Endothelial cell of umbilical vein (primary cell): ENCODE measurements around the gene DIAPH3. TPM values are rescaled to one million over a fixed set of nuclear protein-coding genes. Genes with fewer than 3 reads are reported as not detected.

ENCODE experiments used
- BruUV-seq: library from RNA; stranded (reverse); fragments of 400-500 nt; replicated peaks from 2 replicates; lab custom pipeline; 2021; lab: Mats Ljungman, UMichigan
- CTCF ChIA-PET: fragments of 300-600, 350-600 bp; sonication (Branson Sonifier 250); formaldehyde crosslinking; loops from one replicate; lab custom pipeline; 2021; ENCODE audit warnings: antibody characterized with exemption, inconsistent platforms; lab: Charles Lee
- POLR2A ChIA-PET: fragments of 300-600, 350-600 bp; sonication (Branson Sonifier 250); formaldehyde crosslinking; loops from one replicate; lab custom pipeline; 2021; ENCODE audit warnings: antibody characterized with exemption, inconsistent platforms; lab: Charles Lee
- DNase-seq: peaks from one replicate; pipeline ENCODE4 v3.0.0-alpha.2; 2011; ENCODE audit warnings: low read depth, low spot score
- FAIRE-seq: peaks from 2 replicates; lab custom pipeline; 2011; peaks lifted over from hg19 to GRCh38; lab: Jason Lieb, UNC
- H2AFZ ChIP-seq: 2 replicates; pipeline ENCODE4 v1.6.0; 2012; ENCODE audit warnings: low read depth, low read length, control low read depth, inconsistent platforms
- H3K27ac ChIP-seq: 2 replicates; pipeline ENCODE4 v1.5.1; 2011; ENCODE audit warnings: low read depth, mild to moderate bottlenecking, control low read depth, low read length, moderate library complexity; ENCODE audit not compliant: insufficient read depth
- H3K27me3 ChIP-seq, 2 experiments: 2 replicates each; pipeline versions ENCODE4 v1.6.0 to v1.6.1; 2011; ENCODE audit warnings: low read length in 2 of 2, mixed read lengths in 1 of 2; ENCODE audit not compliant: control insufficient read depth in 2 of 2, insufficient read depth in 2 of 2
- H3K36me3 ChIP-seq, 2 experiments: 2 replicates in 1 of 2; 3 replicates in 1 of 2; pipeline ENCODE4 v1.5.1; 2011; ENCODE audit warnings: low read length in 2 of 2, mild to moderate bottlenecking in 1 of 2, moderate library complexity in 1 of 2; ENCODE audit not compliant: control insufficient read depth in 2 of 2, insufficient read depth in 2 of 2; ENCODE audit errors: extremely low read depth in 1 of 2
- H3K4me1 ChIP-seq: 3 replicates; pipeline ENCODE4 v1.5.1; 2011; ENCODE audit warnings: mild to moderate bottlenecking, low read length; ENCODE audit not compliant: control insufficient read depth, insufficient read depth; ENCODE audit errors: extremely low read depth
- H3K4me2 ChIP-seq: 2 replicates; pipeline ENCODE4 v1.6.1; 2011; ENCODE audit warnings: low read length, control low read depth, mixed read lengths; ENCODE audit not compliant: insufficient read depth
- H3K4me3 ChIP-seq, 3 experiments: fragments of 200-600 bp in 1 of 3; sonication (generic), shearing (Covaris generic) in 1 of 3; replicated peaks in 1 of 3; 2 replicates each; pipeline ENCODE4 v1.5.1; 2011 to 2016; ENCODE audit warnings: control low read depth in 3 of 3, low read length in 3 of 3, mild to moderate bottlenecking in 2 of 3, inconsistent platforms in 1 of 3, low read depth in 1 of 3, moderate library complexity in 1 of 3; ENCODE audit not compliant: insufficient read depth in 1 of 3
- H3K79me2 ChIP-seq: 2 replicates; pipeline ENCODE4 v1.6.0; 2012; ENCODE audit warnings: low read length, inconsistent platforms; ENCODE audit not compliant: control insufficient read depth, insufficient read depth
- H3K9ac ChIP-seq: replicated peaks from 2 replicates; pipeline ENCODE3; 2011; ENCODE audit warnings: low read length, control low read depth; ENCODE audit not compliant: insufficient read depth; ENCODE audit errors: extremely low read depth
- H3K9me1 ChIP-seq: replicated peaks from 3 replicates; pipeline ENCODE4 v1.6.0; 2011; ENCODE audit warnings: mild to moderate bottlenecking, low read length; ENCODE audit not compliant: control insufficient read depth, insufficient read depth; ENCODE audit errors: extremely low read depth
- H3K9me3 ChIP-seq: replicated peaks from 2 replicates; pipeline ENCODE4 v1.5.1; 2012; ENCODE audit warnings: low read length, inconsistent platforms; ENCODE audit not compliant: control insufficient read depth, insufficient read depth
- H4K20me1 ChIP-seq: replicated peaks from 2 replicates; pipeline ENCODE3; 2011; ENCODE audit warnings: mild to moderate bottlenecking, low read length; ENCODE audit not compliant: control insufficient read depth, insufficient read depth; ENCODE audit errors: extremely low read depth
- EZH2 ChIP-seq: IDR thresholded peaks from 2 replicates; pipeline ENCODE4 v1.6.1; 2012; ENCODE audit warnings: borderline replicate concordance, low read depth, mild to moderate bottlenecking, moderate library complexity, low read length, inconsistent platforms; ENCODE audit not compliant: severe bottlenecking
- FOS ChIP-seq: IDR thresholded peaks from 2 replicates; pipeline ENCODE4 v1.6.1; 2011; ENCODE audit warnings: mild to moderate bottlenecking, low read length, moderate library complexity, borderline replicate concordance; ENCODE audit not compliant: insufficient read depth
- GATA2 ChIP-seq: IDR thresholded peaks from 2 replicates; pipeline ENCODE4 v1.7.0; 2011; ENCODE audit warnings: low read depth, mild to moderate bottlenecking, moderate library complexity, mixed read lengths, low read length; ENCODE audit not compliant: insufficient read length, insufficient read depth
- JUN ChIP-seq: IDR thresholded peaks from 2 replicates; pipeline ENCODE4 v1.6.1; 2011; ENCODE audit warnings: borderline replicate concordance, low read depth; ENCODE audit not compliant: insufficient read length, insufficient read depth
- MAX ChIP-seq: IDR thresholded peaks from 2 replicates; pipeline ENCODE4 v1.6.1; 2011; ENCODE audit not compliant: insufficient read depth, insufficient read length
- MYC ChIP-seq: IDR thresholded peaks from one replicate; pipeline ENCODE4 v1.6.1; 2011; ENCODE audit warnings: mild to moderate bottlenecking, low read depth, low read length
- POLR2AphosphoS5 ChIP-seq: IDR thresholded peaks from 2 replicates; pipeline ENCODE4 v1.6.1; 2012; ENCODE audit warnings: low read depth, mild to moderate bottlenecking, control low read depth, low read length, moderate library complexity; ENCODE audit not compliant: insufficient read depth
- dilution Hi-C: fragments of 300-500 bp; cut with MboI; formaldehyde crosslinking; loops from one replicate; pipeline ENCODE4 v1.15.0; 2019; ENCODE audit warnings: low sequenced_read_pairs; ENCODE audit not compliant: extremely low pct_ligation_motif_present
- intact Hi-C: fragments of 100-400 bp; cut with micrococcal nuclease; formaldehyde crosslinking; loops from one replicate; pipeline ENCODE4 v1.10.0; 2022
- polyA plus RNA-seq, 4 experiments: library from polyadenylated mRNA; depleted of rRNA in 3 of 4; stranded (reverse) in 3 of 4; unstranded in 1 of 4; fragments of >200 nt; gene quantifications; 2 replicates each; pipeline versions ENCODE4 v1.2.1 to v1.2.3, GENCODE V29; 2011 to 2012; ENCODE audit warnings: missing spikeins in 1 of 4
- total RNA-seq: library from RNA; stranded (reverse); gene quantifications from 2 replicates; pipeline ENCODE4 v1.2.3, GENCODE V29; 2021
- TF ChIP-seq, protein P1 (sequence below), 2 donors: IDR thresholded peaks; 1 replicate in 1 of 2; 2 replicates in 1 of 2; pipeline ENCODE4 v1.5.1; 2011; ENCODE audit warnings: low read length in 2 of 2, mild to moderate bottlenecking in 2 of 2, moderate library complexity in 2 of 2, control low read depth in 1 of 2, inconsistent platforms in 1 of 2, low read depth in 1 of 2; ENCODE audit not compliant: insufficient read depth in 1 of 2; ENCODE audit errors: extremely low read depth in 1 of 2

Gene DIAPH3
- total and polyA plus RNA-seq, 2 donors (not counting 3 experiments of a cell fraction or from before 2014, with no cell fraction given): 9.9 to 44.0 TPM

- Histone ChIP-seq H3K79me2 (peaks cover 97% of the 10 kb centered on the region), H3K36me3 (no peaks in the 10 kb centered on the region), H3K9me3 (no peaks in the 10 kb centered on the region), H3K9me1 (peaks cover 2% of the 10 kb centered on the region), H3K9ac (no peak overlapping the region), H3K4me3 (peak overlapping the region in 1 of 3 experiments; percentile 45), H3K4me1 (peaks cover 24% of the 10 kb centered on the region), H3K27ac (no peak overlapping the region), H3K27me3 (no peaks in the 10 kb centered on the region), H4K20me1 (no peaks in the 10 kb centered on the region), H2AFZ (peak overlapping the region; percentile 44), H3K4me2 (peak overlapping the region; percentile 75)
- BruUV-seq: no TSS peak
- intact Hi-C loops: no loop called here
- CTCF ChIA-PET: interaction anchor here (0.8 kb wide), 1 partner anchor 9 kb away, joined by 4 read pairs; no protein-coding TSS in a partner anchor
- POLR2A ChIA-PET: no interaction called here
- TF ChIP-seq EZH2 (no peak), MAX (no peak), FOS (no peak), POLR2AphosphoS5 (no peak)
- FAIRE-seq: no peak
- dilution Hi-C loops: no loop called here
- DNase-seq: peak; percentile 81
Measured at GRCh38 chr13:60148918-60149317, 14.8 kb downstream of the DIAPH3 start.

DNA sequence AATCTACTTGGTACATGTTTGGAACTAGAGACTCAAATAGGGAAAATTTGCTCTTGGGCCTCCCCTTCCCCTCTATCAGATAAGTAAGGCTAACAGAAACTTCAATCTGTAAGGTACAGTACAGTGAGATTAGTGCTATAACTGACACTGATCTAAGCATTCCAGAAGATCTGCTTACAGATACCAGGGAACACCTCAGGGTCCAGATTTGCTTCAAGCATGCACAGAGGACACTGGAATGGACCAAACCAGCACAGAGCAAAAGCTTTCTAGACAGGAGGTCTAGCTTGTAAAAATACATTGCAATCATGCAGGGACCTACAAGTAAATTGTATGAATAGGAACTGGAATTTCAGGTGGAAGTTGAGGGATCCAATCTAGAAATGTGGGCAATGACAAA lies 16.4 kb downstream of the DIAPH3 start:
- no peaks in the 10 kb centered on the region for H4K20me1 ChIP-seq
- no peaks in the 10 kb centered on the region for H3K27me3 ChIP-seq
- H3K36me3 ChIP-seq: no peaks in the 10 kb centered on the region
- DNase-seq (no peak), FAIRE-seq (no peak)
- no peak overlapping the region for H2AFZ ChIP-seq
- ChIA-PET POLR2A (no interaction called here), CTCF (interaction anchor here (2.8 kb wide), 1 partner anchor 9 kb away, joined by 10 read pairs; no protein-coding TSS in a partner anchor)
- H3K4me3 ChIP-seq: no peak overlapping the region
- TF ChIP-seq MYC: no peak
- TF ChIP-seq MAX: no peak
- TF ChIP-seq FOS: no peak
- no peak for TF ChIP-seq JUN
- TF ChIP-seq, protein P1, sequence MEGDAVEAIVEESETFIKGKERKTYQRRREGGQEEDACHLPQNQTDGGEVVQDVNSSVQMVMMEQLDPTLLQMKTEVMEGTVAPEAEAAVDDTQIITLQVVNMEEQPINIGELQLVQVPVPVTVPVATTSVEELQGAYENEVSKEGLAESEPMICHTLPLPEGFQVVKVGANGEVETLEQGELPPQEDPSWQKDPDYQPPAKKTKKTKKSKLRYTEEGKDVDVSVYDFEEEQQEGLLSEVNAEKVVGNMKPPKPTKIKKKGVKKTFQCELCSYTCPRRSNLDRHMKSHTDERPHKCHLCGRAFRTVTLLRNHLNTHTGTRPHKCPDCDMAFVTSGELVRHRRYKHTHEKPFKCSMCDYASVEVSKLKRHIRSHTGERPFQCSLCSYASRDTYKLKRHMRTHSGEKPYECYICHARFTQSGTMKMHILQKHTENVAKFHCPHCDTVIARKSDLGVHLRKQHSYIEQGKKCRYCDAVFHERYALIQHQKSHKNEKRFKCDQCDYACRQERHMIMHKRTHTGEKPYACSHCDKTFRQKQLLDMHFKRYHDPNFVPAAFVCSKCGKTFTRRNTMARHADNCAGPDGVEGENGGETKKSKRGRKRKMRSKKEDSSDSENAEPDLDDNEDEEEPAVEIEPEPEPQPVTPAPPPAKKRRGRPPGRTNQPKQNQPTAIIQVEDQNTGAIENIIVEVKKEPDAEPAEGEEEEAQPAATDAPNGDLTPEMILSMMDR (IDR thresholded peaks at IDR 0.05; ENCODE audit: extremely low read depth in 1 of 2, insufficient read depth in 1 of 2, low read depth in 1 of 2, low read length in 2 of 2): no peak
- no peak for TF ChIP-seq GATA2
- no peak for TF ChIP-seq EZH2
- intact Hi-C loops: no loop called here
- peaks cover 29% of the 10 kb centered on the region for H3K4me1 ChIP-seq
- dilution Hi-C loops: no loop called here
- peaks cover 97% of the 10 kb centered on the region for H3K79me2 ChIP-seq
- no peaks in the 10 kb centered on the region for H3K9me3 ChIP-seq
- BruUV-seq: no TSS peak
- H3K9me1 ChIP-seq: peaks cover 2% of the 10 kb centered on the region
- no peak overlapping the region for H3K4me2 ChIP-seq
- H3K27ac ChIP-seq: no peak overlapping the region
- no peak overlapping the region for H3K9ac ChIP-seq
